ENCODE results near the gene NECTIN1. TPM values are rescaled to one million over a fixed set of nuclear protein-coding genes. Genes with fewer than 3 reads are reported as not detected.

NECTIN1 gene
- total and polyA plus RNA-seq, 2 of the 4 experiments (the other 2 are of a cell fraction) = 2.3 to 4.2 TPM

GRCh38 chr11:119684361-119685110, 44.5 kb downstream of the NECTIN1 start:
- Histone ChIP-seq H3K56ac (ENCODE audit: extremely low read depth, insufficient read depth, low read length) (no peak overlapping the region), H2BK120ac (ENCODE audit: low read depth, low read length) (peak overlapping the region; percentile 73), H3K4ac (ENCODE audit: low read depth, low read length) (peak overlapping the region; percentile 78), H3K36me3 (ENCODE audit: control insufficient read depth, insufficient read depth, low read length) (no peaks in the 10 kb centered on the region), H4K8ac (ENCODE audit: low read depth in 2 of 2, low read length in 2 of 2) (peak overlapping the region; percentile 96 to 99), H4K20me1 (ENCODE audit: insufficient read depth, low read length) (no peaks in the 10 kb centered on the region), H3K79me1 (ENCODE audit: low read depth in 1 of 2, low read length in 2 of 2) (no peaks in the 10 kb centered on the region), H2AK5ac (ENCODE audit: low read depth, low read length) (peak overlapping the region; percentile 71), H2BK5ac (ENCODE audit: low read depth, low read length, poor library complexity, severe bottlenecking) (no peak overlapping the region), H3K27me3 (ENCODE audit: control insufficient read depth, insufficient read depth, low read length) (peaks cover 2% of the 10 kb centered on the region; the same call in 1 of the 2 replicates), H3K27ac (ENCODE audit: insufficient read depth, low read length) (peak overlapping the region; percentile 5; the same call in 1 of the 2 replicates), H3K4me2 (ENCODE audit: low read depth, low read length) (no peak overlapping the region), H3K23ac (ENCODE audit: low read depth, low read length) (peak overlapping the region; percentile 56; the same call in 1 of the 2 replicates), H2BK20ac (ENCODE audit: low read depth, low read length) (no peak overlapping the region; the same call in 1 of the 2 replicates), H3K9ac (ENCODE audit: low read depth, low read length) (no peak overlapping the region), H2AFZ (replicated peaks; ENCODE audit: low read length, poor library complexity) (peak overlapping the region; percentile 91), H3K4me3 (ENCODE audit: insufficient read depth, low read depth, low read length) (no peak overlapping the region), H3K18ac (ENCODE audit: low read depth, low read length) (no peak overlapping the region), H2BK15ac (ENCODE audit: low read depth, low read length) (peak overlapping the region; percentile 92; the same call in 1 of the 3 replicates), H3K9me1 (ENCODE audit: insufficient read depth, low read length) (peaks cover 8% of the 10 kb centered on the region), H4K91ac (ENCODE audit: insufficient read depth, low read depth, low read length) (peak overlapping the region; percentile 69), H4K5ac (ENCODE audit: low read depth, low read length) (peak overlapping the region; percentile 26; the same call in 1 of the 2 replicates), H3K4me1 (ENCODE audit: control insufficient read depth, insufficient read depth, low read length) (peaks cover 5% of the 10 kb centered on the region), H3K9me3 (ENCODE audit: control insufficient read depth, insufficient read depth, low read length) (no peaks in the 10 kb centered on the region), H2AK9ac (replicated peaks; ENCODE audit: low read depth, low read length, poor library complexity) (peak overlapping the region; percentile 92), H3K14ac (replicated peaks; ENCODE audit: low read depth, low read length) (peak overlapping the region; percentile 52)
- dilution Hi-C loops (cut with HindIII; ENCODE audit: low sequenced_read_pairs, unreplicated experiment) = no loop called here
- intact Hi-C loops (cut with micrococcal nuclease) = no loop called here
- peak; percentile 75 for DNase-seq
- peak; percentile 84 for ATAC-seq (ENCODE audit: low read depth)
- 87% methylated on average over 3 of the region's 15 CpGs; no CpG with 5 or more reads in 1 of the 2 experiments for WGBS, 2 experiments (ENCODE audit: extremely low coverage in 2 of 2, insufficient read length in 1 of 2)
- ChIA-PET CTCF (no interaction called here), POLR2A (ENCODE audit: unreplicated experiment) (no interaction called here)
- BruUV-seq (replicated peaks) = no TSS peak
- in situ Hi-C loops (cut with MboI; ENCODE audit: low sequenced_read_pairs) = no loop called here
- TF ChIP-seq CEBPB (IDR thresholded peaks at IDR 0.05; ENCODE audit: low read depth, low read length) = peak; percentile 57
- TF ChIP-seq POLR2A (IDR thresholded peaks at IDR 0.05; ENCODE audit: low read depth, low read length) = no peak
- no peak for TF ChIP-seq BHLHE40 (IDR thresholded peaks at IDR 0.05; ENCODE audit: low read depth, low read length)
- TF ChIP-seq RFX5 (IDR thresholded peaks at IDR 0.05; ENCODE audit: low read depth, low read length) = no peak
- TF ChIP-seq, protein P1, sequence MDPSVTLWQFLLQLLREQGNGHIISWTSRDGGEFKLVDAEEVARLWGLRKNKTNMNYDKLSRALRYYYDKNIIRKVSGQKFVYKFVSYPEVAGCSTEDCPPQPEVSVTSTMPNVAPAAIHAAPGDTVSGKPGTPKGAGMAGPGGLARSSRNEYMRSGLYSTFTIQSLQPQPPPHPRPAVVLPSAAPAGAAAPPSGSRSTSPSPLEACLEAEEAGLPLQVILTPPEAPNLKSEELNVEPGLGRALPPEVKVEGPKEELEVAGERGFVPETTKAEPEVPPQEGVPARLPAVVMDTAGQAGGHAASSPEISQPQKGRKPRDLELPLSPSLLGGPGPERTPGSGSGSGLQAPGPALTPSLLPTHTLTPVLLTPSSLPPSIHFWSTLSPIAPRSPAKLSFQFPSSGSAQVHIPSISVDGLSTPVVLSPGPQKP (IDR thresholded peaks at IDR 0.05; ENCODE audit: borderline replicate concordance, low read depth, low read length) = no peak
- 0 out of 2 replicates have a peak, but pooled peaks have one; percentile 6 for TF ChIP-seq NFE2L2 (IDR thresholded peaks at IDR 0.05; ENCODE audit: low read depth, low read length)
- TF ChIP-seq CHD1 (IDR thresholded peaks at IDR 0.05; ENCODE audit: low read depth, low read length) = no peak
- TF ChIP-seq SMC3 (IDR thresholded peaks at IDR 0.05; ENCODE audit: low read depth, low read length) = no peak
- TF ChIP-seq MXI1 (IDR thresholded peaks at IDR 0.05; ENCODE audit: borderline replicate concordance, low read depth, low read length) = no peak
- TF ChIP-seq RAD21 (IDR thresholded peaks at IDR 0.05; ENCODE audit: low read length) = no peak
- peak; percentile 92; the same call in 1 of the 2 replicates for TF ChIP-seq MAZ (IDR thresholded peaks at IDR 0.05; ENCODE audit: borderline replicate concordance, low read depth, low read length)
- TF ChIP-seq FOS (IDR thresholded peaks at IDR 0.05; ENCODE audit: low read depth, low read length) = 0 out of 2 replicates have a peak, but pooled peaks have one; percentile 29
- peak; percentile 71 for TF ChIP-seq MAFK (IDR thresholded peaks at IDR 0.05; ENCODE audit: low read depth, low read length)
- TF ChIP-seq, protein P2, sequence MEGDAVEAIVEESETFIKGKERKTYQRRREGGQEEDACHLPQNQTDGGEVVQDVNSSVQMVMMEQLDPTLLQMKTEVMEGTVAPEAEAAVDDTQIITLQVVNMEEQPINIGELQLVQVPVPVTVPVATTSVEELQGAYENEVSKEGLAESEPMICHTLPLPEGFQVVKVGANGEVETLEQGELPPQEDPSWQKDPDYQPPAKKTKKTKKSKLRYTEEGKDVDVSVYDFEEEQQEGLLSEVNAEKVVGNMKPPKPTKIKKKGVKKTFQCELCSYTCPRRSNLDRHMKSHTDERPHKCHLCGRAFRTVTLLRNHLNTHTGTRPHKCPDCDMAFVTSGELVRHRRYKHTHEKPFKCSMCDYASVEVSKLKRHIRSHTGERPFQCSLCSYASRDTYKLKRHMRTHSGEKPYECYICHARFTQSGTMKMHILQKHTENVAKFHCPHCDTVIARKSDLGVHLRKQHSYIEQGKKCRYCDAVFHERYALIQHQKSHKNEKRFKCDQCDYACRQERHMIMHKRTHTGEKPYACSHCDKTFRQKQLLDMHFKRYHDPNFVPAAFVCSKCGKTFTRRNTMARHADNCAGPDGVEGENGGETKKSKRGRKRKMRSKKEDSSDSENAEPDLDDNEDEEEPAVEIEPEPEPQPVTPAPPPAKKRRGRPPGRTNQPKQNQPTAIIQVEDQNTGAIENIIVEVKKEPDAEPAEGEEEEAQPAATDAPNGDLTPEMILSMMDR (conservative IDR thresholded peaks at IDR 0.05; ENCODE audit: low read depth, low read length) = no peak

Data from IMR-90 (cell line).